NCI-H748 (cell line): ENCODE results near the gene SRPRA.
A peak's percentile ranks its signal among the peaks of the same experiment; 100 is the strongest.
"Not testable (repeated sequence)": the region's sequence is repeated elsewhere in the genome, so short reads cannot be mapped to it uniquely, and the experiment has no call there.

ENCODE experiments used
- DNase-seq: peaks from one replicate; lab custom pipeline; 2025; ENCODE audit not compliant: unreplicated experiment; lab: John Stamatoyannopoulos, UW

SRPRA gene, protein sequence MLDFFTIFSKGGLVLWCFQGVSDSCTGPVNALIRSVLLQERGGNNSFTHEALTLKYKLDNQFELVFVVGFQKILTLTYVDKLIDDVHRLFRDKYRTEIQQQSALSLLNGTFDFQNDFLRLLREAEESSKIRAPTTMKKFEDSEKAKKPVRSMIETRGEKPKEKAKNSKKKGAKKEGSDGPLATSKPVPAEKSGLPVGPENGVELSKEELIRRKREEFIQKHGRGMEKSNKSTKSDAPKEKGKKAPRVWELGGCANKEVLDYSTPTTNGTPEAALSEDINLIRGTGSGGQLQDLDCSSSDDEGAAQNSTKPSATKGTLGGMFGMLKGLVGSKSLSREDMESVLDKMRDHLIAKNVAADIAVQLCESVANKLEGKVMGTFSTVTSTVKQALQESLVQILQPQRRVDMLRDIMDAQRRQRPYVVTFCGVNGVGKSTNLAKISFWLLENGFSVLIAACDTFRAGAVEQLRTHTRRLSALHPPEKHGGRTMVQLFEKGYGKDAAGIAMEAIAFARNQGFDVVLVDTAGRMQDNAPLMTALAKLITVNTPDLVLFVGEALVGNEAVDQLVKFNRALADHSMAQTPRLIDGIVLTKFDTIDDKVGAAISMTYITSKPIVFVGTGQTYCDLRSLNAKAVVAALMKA

GRCh38 chr11:126268708-126269579, at the start of gene SRPRA, which contains the start of gene FOXRED1:
Gene SRPRA, minus strand, starts transcription at chr11:126268895. Its CDS starts 91 bp downstream, at chr11:126268804.
Gene FOXRED1, plus strand, starts transcription at chr11:126269154. Its CDS starts 53 bp downstream, at chr11:126269207.
- DNase-seq, result peak; percentile 98

GRCh38 chr11:126317756-126318573, 49.3 kb upstream of the SRPRA start:
- DNase-seq, result no peak

- DNase-seq, result no peak
These were observed 48.7 kb upstream of the SRPRA start for GRCh38 chr11:126317432-126317755.

GRCh38 chr11:126313826-126314225, 45.1 kb upstream of the SRPRA start:
- no peak for DNase-seq

DNA sequence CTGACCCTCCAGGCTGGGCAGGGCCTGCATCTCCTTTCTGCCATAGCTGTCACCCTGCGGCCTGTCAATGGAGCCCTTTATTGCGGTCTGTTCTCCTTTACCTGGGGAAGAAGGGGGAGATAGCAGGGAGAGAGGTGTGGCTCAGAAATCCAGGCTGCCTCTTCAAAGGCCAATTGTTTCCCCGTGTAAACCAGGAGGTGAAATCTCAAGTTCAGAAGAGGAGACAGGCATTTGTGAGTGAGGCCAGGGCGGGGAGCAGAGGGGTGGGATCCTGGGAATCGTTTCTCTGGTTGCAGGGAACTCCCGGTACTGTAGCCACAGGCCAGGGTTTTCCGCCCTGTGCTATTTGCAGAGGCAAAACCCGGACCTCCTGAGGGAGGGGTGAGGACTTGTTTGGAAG, 44.3 kb upstream of the SRPRA start:
- DNase-seq, result no peak

DNA sequence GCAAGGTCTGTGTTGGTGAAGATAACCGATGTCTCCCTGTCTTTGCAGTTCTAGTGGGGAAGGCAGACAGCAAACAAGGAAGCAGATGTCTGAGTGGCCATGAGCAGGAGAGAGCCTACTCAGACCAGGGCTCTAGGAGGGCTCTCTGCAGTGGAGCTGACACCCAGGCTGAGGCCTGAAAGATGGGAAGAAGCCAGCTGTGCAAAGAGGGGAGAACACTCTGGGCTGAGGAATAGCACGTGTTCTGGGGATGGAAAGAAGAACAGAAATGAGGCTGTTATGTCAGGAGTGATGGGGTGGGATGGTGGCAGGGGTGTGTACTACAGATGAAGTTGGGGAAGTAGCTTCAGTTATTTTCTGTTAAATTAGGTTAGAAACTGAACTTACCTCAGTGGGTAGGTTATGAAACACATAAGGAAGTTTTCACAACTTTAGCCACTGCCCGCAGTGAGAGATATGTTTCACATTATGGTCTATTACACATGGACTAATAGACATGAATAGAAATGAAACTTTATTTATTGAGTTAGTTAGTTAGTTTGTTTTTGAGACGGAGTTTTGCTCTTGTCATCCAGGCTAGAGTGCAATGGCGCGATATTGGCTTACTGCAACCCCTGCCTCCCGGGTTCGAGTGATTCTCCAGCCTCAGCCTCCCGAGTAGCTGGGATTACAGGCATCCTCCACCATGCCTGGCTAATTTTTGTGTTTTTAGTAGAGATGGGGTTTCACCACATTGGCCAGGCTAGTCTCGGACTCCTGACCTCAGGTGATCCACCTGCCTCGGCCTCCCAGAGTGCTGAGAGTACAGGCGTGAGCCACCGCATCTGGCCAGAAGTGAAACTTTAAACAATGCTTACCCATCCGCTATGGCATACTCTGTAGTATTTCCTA, 43.0 kb upstream of the SRPRA start:
- no peak for DNase-seq

- DNase-seq, result no peak
These were observed 42.3 kb upstream of the SRPRA start for GRCh38 chr11:126310992-126311310.

DNA sequence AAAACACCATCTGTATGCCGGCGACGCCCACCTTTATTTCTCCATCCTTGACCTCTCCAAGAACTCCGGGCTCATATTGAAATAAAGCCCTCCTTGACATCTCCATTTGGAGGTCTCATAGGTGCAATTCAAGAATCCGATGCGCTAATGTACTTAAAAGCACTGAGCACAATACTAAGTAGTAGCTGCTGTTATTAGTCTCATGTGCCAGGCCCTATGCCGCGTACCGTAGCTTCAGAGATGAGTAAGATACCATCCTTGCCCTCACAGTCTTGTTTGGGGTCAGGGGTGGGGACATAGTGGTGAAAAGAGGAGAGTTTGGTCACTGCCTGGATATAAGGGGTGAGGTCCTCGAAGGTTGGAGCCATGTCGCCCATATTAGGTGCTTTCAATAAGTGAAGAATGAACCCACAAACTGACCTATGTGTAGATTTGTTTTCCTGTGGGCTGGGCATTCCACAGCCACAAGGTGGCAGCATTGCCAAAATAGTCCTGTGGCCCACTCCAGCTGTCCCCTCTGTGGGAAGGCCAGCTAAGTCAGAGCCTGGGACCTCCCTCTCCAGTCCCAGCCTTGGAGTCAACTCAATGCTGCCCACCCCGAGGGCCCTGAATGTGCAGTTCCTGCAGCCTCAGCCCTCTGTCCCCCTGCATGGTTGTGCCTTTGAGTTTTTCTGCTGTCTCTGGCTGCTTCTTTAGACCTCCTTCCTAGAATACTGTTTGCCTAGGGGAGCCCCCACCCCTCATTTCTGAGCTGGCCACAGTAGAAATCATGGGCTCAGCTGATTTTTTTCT, 41.7 kb upstream of the SRPRA start:
- peak; percentile 56 for DNase-seq

- DNase-seq, result not testable (repeated sequence)
These were observed 40.1 kb upstream of the SRPRA start for GRCh38 chr11:126308771-126309170.

GRCh38 chr11:126308271-126308671, 39.6 kb upstream of the SRPRA start:
- no peak for DNase-seq

DNA sequence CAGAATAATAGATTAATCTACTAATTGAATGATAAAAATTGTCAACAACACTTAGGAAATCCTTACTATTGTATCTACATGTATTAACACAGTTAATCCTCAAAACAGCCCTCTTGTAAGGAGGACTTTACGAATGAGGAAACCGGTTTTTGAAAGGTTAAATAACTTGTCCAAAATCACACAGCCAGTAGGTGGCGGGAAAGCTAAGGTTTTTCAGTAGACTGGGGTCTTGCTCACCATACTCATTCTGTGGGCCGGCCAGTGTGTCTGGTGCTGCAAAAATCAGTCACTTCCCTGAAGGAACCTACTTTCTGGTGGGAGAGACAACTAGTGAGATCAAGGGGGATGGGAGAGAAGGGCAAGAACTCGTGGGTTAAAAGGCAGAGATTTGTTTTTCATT, 39.0 kb upstream of the SRPRA start:
- DNase-seq, result peak; percentile 20

DNA sequence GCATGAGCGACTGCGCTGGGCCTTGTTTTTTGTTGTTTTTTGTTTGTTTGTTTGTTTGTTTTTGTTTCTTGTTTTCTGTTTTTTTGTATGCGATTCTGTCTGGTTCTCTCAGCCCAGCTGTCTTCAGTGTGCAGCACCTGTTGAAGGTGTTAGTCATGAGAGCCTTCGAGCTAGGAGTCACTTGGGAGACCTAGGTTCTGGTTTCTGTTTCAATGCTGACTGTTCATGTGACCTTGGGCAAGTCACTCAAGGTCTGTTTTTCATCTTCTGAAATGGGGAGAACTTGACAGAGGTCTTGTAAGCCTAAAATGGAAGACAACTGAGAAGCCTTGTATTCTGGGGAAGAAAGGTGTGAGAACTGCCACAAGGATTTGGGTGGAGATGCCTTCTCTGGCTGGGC, 37.0 kb upstream of the SRPRA start:
- no peak for DNase-seq

- DNase-seq, result peak; percentile 58
These were observed 35.9 kb upstream of the SRPRA start for GRCh38 chr11:126304457-126305075.

DNA sequence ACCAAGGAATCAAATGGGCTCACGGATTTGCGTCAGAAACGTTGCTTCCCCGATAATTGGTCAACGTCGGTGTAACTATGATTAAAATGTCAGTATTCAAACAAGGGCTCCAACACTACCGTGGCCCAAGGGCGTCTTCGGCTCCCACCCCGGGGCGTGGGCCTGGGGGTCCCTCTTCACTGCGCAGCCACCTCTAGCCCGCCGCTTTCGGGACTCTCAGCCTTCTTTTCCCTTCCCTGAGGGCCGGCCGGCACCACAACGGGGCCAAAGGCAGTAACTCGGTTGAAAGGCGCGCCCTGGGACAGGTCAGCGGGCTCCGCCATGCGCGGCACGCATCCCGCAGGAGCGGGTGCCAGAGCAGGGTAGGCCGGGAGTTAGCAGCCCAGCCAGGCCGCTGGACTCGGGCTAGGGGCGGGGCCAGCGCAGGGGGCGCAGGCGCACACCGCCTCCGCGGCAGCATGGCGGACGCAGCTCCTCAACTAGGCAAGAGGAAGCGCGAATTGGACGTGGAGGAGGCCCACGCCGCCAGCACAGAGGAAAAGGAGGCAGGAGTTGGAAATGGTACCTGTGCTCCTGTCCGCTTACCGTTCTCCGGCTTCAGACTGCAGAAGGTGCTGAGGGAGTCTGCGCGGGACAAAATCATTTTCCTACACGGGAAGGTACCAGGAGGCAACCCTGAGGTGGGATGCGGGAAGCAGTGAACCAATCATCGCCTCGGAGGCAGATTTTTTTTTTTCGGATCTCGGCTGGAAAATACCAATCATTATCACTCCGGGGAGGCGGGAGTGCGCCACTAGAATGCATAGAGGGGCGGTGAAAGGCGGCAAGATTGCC, 35.1 kb upstream of the SRPRA start, which contains the start of gene DCPS:
Gene DCPS (plus strand): TSS at position 438 of the 834 bp plus-strand sequence. CDS start 21 bp downstream, at position 459.
- DNase-seq, result peak; percentile 88

GRCh38 chr11:126297004-126297403, 28.3 kb upstream of the SRPRA start:
- DNase-seq, result no peak

DNA sequence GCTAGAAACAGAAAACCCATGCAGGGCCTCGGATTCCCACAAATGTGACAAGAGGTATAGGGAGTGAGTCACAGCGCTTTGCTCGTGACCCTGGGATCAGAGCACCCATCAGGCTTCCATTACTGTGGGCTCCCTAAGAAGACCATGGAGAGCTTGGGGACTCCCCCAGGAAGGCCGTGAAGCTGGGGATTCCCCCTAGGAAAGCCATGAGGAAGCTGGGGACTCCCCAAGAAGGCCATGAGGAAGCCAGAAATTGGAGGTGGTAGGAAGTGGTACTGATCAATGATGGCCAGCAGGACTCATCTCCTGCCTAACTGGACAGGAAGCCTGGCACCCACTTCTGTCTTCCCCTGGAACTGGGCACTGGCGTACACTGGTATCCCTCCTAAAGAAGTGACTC, 25.0 kb upstream of the SRPRA start:
- no peak for DNase-seq

GRCh38 chr11:126290887-126291286, 22.2 kb upstream of the SRPRA start:
- DNase-seq, result no peak

DNA sequence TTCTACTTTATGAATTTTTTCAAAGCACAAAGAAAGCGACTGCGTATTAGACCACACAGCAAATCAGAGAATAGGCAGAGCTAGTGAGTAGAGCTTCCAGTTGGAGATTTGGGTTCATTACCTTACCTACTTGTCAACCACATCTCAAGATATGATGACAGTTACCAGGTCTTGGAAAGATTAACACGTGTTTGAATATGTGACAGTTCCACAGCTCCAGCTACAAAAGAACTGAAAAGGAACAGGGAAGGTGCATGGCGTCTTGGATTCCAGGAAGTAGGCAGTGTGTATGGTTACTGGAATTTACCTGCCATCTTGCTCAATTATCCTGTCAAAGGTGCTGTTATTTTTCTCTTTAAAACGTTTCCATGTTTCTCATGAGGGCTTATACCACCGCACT, 19.5 kb upstream of the SRPRA start:
- no peak for DNase-seq
